ENCODE results near the gene SLC25A26. TPM values are rescaled to one million over a fixed set of nuclear protein-coding genes. Genes with fewer than 3 reads are reported as not detected.

Gene SLC25A26
- total RNA-seq, 2 donors from 2014 or later = 8.6 to 9.2 TPM

- no peak overlapping the region for H3K4me3 ChIP-seq
- intact Hi-C loops (cut with DNase I) = no loop called here
- H3K4me1 ChIP-seq = peaks cover 47% of the 10 kb centered on the region
- WGBS, 2 donors = 93 to 94% methylated on average over 9 of the region's 9 CpGs
- peak in 1 of 4 donors; percentile 8 for DNase-seq
- ATAC-seq = no peak
- H3K27ac ChIP-seq = no peak overlapping the region
- H3K36me3 ChIP-seq (replicated peaks in 1 of 2; ENCODE audit: insufficient read depth in 1 of 2, low read depth in 2 of 2) = peaks cover 0 to 29% of the 10 kb centered on the region in 2 donors
- no peak for TF ChIP-seq POLR2A (IDR thresholded peaks at IDR 0.05)
- TF ChIP-seq CTCF (IDR thresholded peaks at IDR 0.05) = no peak
- no peaks in the 10 kb centered on the region for H3K9me3 ChIP-seq
- no peaks in the 10 kb centered on the region for H3K27me3 ChIP-seq
Measured at GRCh38 chr3:66396888-66397287, 176.1 kb downstream of the SLC25A26 start.

- 28 to 78% methylated on average over 2 of the region's 2 CpGs for WGBS, 2 donors
- ATAC-seq (no peak), DNase-seq (peak in 3 of 4 donors; percentile 43 to 56 (median 55))
- Histone ChIP-seq H3K4me3 (no peak overlapping the region), H3K27ac (peak overlapping the region in 3 of 4 donors; percentile 8 to 64 (median 62)), H3K4me1 (peaks cover 52% of the 10 kb centered on the region), H3K9me3 (no peaks in the 10 kb centered on the region), H3K27me3 (no peaks in the 10 kb centered on the region), H3K36me3 (replicated peaks in 1 of 2; ENCODE audit: insufficient read depth in 1 of 2, low read depth in 2 of 2) (peaks cover 0 to 27% of the 10 kb centered on the region in 2 donors)
- intact Hi-C loops (cut with DNase I) = no loop called here
- TF ChIP-seq POLR2A (IDR thresholded peaks at IDR 0.05) = no peak
Measured at GRCh38 chr3:66397745-66398144, 176.9 kb downstream of the SLC25A26 start.

GRCh38 chr3:66398228-66399025 lies 177.6 kb downstream of the SLC25A26 start:
- H3K36me3 ChIP-seq (replicated peaks in 1 of 2; ENCODE audit: insufficient read depth in 1 of 2, low read depth in 2 of 2) = peaks cover 0 to 27% of the 10 kb centered on the region in 2 donors
- intact Hi-C loops (cut with DNase I) = no loop called here
- peak; percentile 49 for ATAC-seq
- no peaks in the 10 kb centered on the region for H3K27me3 ChIP-seq
- H3K9me3 ChIP-seq = no peaks in the 10 kb centered on the region
- peak overlapping the region; percentile 27 to 64 (median 58) for H3K27ac ChIP-seq
- no peak overlapping the region for H3K4me3 ChIP-seq
- 55 to 59% methylated on average over 9 of the region's 9 CpGs for WGBS, 2 donors
- TF ChIP-seq CTCF (IDR thresholded peaks at IDR 0.05) (no peak), POLR2A (IDR thresholded peaks at IDR 0.05) (no peak)
- peak; percentile 47 to 73 (median 70) for DNase-seq
- peaks cover 52% of the 10 kb centered on the region for H3K4me1 ChIP-seq

GRCh38 chr3:66399529-66400232 lies 178.9 kb downstream of the SLC25A26 start:
- ATAC-seq (no peak), DNase-seq (no peak)
- H3K4me3 ChIP-seq = no peak overlapping the region
- H3K27ac ChIP-seq = peak overlapping the region in 3 of 4 donors; percentile 55 to 64 (median 62)
- H3K36me3 ChIP-seq (replicated peaks in 1 of 2; ENCODE audit: insufficient read depth in 1 of 2, low read depth in 2 of 2) = peaks cover 0 to 25% of the 10 kb centered on the region in 2 donors
- H3K4me1 ChIP-seq = peaks cover 63% of the 10 kb centered on the region
- intact Hi-C loops (cut with DNase I) = loop anchor here (10.0 kb wide), 1 partner anchor 415 kb away; no protein-coding TSS in a partner anchor
- TF ChIP-seq POLR2A (IDR thresholded peaks at IDR 0.05) (no peak), CTCF (IDR thresholded peaks at IDR 0.05) (no peak)
- H3K9me3 ChIP-seq = no peaks in the 10 kb centered on the region
- WGBS, 2 donors = 90 to 93% methylated on average over 10 of the region's 10 CpGs
- H3K27me3 ChIP-seq = no peaks in the 10 kb centered on the region

Measured in body of pancreas (tissue), 4 donors.